GM19099 (cell line): ENCODE data around the gene EIF2AK3.

ENCODE experiments used
- POLR2A ChIP-seq: IDR thresholded peaks from 3 replicates; pipeline ENCODE4 v1.6.1; 2011; ENCODE audit warnings: low read depth; ENCODE audit not compliant: insufficient read length; ENCODE audit errors: extremely low read depth

The EIF2AK3 gene

DNA sequence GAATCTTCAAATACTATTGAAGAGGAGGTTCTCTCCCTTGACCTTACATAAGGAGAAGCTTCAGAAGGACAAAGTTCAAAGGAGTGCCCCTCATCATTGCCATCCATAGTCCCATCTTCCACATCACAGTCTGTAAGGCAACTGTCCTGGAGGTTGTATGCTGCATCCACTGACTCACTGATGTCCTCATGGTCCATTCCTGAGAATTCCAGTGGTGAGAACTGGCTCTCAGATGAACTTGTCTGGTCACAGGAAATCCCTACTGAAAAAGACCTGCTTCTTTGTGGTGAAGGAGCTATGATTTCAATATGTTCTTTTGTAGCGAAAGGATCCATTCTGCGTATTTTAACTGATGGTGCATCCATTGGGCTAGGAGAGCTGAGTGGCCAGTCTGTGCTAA lies 52.2 kb downstream of the EIF2AK3 start:
- no peak for TF ChIP-seq POLR2A

DNA sequence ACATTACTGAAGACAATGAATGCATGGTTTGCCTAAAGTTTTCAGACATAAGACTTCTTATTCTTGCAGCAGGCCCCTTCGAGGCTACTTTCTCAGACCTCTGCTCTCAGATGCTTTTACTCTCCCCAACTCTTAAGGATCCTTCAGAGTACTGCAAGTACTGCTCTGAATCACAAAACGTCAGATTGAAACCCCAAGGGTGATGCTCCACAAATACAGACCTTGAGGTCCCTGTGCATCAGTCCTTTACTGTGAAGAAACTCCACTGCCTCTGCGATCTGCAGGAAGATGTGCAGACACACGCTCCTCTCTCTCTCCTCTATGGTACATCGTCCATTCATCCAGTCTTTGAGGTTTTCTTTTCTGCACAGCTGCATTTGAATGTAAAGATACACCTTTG lies 52.8 kb downstream of the EIF2AK3 start:
- no peak for TF ChIP-seq POLR2A

DNA sequence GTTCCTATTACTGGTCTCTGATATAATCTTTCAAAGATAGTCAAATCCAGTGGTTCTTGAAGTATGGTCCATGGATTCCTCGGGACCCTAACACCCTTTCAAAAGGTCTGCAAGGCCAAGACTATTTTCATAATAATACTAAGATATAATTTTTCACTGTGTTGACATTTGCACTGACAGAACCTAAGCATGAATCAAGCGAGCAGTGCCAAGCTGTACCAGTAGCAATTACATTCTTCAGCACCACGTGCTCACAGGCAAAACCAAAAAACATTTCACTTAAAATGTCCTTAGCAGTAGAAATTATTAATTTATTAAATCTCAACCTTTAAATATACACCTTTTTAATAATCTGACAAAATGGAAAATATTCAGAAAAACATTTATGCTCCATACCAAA lies 59.1 kb downstream of the EIF2AK3 start:
- TF ChIP-seq POLR2A = no peak

DNA sequence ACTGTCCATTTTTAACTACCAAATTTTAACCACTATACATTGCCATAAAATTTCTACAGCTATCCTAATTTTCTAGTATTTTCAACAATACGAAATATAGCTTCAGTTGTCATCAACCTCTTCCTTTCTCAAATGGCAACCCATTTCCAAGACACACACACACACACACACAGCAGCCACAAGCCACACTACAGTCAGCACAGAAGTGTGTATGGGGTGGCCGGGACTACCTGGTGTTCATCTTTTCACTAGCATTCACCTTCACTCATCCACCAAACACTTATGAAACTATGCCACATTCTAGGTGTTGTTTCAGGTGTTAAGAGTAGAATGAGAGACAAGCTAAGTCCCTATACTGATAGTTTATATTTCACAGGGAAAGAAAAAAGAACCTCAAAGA lies 62.9 kb downstream of the EIF2AK3 start:
- TF ChIP-seq POLR2A = no peak

DNA sequence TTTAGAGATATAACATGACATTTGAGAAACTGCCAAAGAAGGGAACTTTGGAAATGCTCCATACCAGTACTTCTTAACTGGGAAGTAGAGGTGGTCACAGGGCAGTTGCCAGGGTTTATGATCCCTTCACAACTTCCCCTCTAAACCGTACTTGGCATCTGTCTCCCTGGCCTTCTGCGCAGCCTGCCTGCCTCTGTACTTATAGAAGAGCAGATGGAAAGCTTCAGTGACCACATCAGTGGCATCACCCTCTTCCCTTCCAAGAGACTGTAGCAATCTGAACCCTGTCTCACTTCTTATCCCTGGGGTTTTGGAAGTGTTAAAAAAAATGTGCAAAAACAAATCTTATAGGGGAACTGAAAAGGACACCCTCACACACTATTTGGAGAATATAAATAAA lies 64.1 kb downstream of the EIF2AK3 start:
- TF ChIP-seq POLR2A = no peak

DNA sequence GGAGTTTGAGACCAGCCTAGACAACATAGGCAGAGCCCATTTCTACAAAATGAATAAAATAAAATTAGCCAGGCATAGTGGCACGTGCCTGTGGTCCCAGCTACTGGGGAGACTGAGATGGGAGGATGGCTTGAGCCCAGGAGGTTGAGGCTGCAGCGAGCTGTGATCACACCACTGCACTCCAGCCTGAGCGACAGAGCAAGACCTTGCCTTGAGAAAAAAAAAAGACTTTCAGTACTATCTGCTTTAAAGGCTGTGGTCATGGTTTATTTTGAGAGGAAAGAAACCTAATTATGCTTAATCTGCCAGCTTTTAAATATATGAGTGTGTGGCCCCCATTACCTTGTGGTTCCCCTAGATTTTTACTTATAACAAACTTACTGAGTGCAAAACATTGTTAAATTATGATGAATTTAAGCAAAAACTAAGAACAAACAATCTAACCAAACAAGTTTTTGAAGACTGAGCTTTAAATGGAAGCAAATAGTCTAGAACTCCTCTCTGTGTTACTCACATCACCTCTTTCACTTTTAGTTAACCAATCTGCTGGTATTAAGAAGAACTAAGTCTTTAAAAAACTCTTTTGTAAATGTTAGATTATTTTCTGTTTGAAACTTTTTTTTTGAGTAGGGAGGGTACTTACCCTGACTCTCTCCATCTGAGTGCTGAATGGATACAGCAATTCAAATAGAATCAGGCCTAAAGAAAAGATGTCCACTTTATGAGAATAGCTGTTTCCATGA lies 65.4 kb downstream of the EIF2AK3 start:
- no peak for TF ChIP-seq POLR2A

DNA sequence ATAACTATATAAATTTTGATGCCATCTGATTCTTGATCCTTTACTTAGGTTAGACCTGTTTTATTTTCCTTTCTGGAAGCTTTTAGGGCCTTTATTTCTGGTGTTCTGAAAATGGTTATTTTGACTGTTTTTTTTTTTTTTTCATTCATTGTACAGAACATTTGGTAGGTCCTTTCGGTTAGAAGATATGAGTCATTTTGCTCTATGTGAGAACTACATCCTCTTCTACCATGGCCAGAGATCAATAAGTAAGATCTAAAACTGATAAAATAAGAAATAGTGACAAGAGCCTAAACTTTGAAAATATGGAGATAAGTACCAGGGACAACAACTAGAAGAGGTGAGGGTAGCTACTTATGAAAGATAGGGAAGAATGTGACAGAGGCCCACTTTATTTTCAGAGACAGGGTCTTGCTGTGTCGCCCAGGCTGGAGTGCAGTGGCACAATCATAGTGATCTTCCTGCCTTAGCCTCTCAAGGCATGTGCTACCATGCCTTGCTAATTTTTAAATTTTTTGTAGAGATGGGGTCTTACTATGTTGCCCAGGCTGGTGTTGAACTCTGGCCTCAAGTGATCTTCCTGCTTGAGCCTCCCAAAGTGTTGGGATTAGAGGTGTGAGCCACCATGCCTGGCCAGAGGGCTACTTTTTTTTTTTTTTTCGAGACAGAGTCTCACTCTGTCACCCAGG lies 66.5 kb downstream of the EIF2AK3 start:
- TF ChIP-seq POLR2A = no peak

DNA sequence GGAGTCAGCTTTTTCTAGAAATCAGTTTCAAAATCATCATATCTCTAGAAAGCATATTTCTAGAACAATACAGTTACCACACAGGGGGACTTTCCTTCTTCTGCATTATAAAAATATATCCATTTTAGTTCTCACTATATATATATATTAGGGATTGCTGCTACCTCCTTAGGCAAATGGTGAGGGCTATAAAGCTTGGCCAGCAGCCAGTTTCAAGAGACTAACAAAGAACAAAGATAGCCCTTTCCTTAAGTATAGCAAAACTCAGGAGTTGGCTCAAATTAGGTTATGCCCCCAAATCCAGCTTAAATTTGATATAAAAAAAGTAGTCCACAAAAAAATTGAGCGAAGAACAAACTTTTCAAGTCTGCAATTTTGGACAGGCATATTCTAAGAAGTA lies 70.0 kb downstream of the EIF2AK3 start:
- no peak for TF ChIP-seq POLR2A

DNA sequence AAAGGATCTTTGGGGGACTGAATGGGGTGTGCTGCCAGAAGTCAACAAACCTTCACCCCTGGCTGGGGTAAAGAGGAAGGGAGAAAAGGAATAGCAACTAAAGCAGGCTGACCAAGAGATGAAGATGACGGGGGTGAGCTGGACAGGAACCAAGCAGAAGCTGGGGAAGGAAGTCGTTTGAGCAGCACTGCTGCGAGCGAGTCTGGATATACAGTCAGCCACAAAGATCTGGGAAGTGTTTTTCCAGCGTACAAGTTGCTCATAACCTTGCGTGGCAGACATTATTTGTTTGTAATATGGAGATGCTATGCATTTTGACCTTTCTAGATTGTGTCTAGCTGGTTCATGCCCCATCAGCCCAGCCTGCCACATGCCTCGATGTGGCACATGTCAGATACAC lies 71.2 kb downstream of the EIF2AK3 start:
- no peak for TF ChIP-seq POLR2A

DNA sequence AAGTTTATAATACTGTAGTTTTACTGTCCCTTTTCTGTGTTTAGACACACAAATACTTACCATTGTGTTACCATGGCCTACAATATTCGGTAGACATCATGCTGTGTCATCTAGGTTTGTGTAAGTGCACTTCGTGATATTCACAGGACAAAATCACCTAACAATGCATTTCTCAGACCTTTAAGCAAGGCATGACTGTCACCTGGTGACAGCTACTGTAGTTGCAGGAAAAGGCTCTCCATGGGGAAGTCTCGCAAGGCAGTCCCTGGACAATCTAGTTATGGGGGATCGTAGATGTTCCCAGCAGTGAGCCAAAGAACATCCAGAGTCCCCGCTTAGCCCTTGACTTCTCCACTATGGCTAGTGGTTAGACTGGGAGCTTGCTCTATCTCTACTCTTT lies 73.1 kb downstream of the EIF2AK3 start:
- no peak for TF ChIP-seq POLR2A

DNA sequence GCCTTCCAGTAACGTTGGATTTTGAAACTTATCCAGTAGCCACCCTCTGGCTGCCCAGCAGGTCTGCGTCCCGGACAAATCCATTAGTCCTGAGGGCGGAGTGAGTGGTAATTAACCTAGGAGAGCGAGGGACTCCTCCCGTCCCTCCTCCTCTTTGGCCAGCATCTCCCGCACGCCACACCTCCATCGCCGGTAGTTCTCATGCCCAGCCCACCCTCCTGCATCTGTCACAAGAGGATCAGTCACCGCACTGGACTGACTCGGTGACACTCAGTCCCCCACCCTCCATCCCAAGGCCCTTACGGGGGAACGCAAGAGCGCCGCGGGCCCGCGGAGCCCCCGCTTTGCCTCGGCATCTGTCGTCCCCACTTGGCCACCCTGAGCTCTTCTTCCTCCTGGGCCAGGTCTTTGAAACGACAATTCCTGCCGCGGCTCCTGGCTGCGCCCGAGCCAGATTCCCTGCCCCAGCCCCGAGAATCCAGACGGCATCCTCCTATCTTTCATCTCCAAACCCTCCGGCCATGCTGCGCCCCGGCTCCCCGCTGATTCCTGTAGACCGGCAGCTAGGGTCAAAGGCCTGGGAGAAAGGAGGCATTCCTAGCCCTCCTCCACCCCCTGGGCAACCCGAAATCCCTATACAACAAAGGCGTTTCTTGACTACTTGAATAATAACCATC lies 77.5 kb downstream of the EIF2AK3 start:
- TF ChIP-seq POLR2A = no peak

DNA sequence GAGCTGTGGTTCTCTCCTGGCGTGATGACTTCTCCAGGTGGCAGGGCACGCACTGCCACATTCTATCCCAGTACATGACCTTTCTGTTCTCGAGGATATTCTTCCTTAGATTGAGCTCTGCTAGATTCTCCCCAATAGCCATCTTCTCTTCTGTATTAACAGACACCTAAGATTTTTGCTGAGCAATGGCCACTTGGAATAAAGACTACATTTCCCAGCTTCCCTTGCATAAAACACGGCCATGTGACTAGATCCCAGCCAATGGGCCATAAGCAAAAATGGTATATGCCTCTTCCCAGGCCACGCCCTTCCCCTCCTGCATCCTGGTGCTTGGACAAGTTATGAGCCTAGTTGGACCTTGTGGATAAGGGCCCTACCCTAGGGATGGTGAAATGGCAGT lies 82.1 kb downstream of the EIF2AK3 start:
- no peak for TF ChIP-seq POLR2A

DNA sequence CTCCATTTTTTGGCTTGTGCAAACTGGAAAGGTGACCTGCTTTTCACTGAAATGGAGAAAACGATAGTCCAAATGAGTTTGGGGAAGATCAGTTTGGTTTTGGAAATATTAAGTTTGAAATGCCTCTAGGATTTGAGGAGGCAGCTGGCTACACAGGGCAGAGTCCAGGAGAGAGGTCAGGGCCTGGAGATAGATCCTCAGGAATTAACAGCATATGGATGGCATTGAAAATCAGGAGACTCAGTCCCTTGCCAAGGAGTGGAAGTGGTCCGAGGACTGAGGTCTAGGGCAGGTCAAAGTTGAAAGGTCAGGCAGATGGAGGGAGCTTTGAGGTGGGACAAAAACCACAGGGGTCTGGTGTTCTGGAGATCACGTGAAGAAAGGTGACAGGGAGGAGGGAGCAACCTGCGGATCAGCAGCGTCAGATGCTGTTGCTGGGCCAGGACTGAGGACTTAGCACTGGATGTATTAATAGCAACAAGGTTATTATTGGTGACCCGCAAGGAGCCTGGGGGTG lies 83.7 kb downstream of the EIF2AK3 start:
- no peak for TF ChIP-seq POLR2A

DNA sequence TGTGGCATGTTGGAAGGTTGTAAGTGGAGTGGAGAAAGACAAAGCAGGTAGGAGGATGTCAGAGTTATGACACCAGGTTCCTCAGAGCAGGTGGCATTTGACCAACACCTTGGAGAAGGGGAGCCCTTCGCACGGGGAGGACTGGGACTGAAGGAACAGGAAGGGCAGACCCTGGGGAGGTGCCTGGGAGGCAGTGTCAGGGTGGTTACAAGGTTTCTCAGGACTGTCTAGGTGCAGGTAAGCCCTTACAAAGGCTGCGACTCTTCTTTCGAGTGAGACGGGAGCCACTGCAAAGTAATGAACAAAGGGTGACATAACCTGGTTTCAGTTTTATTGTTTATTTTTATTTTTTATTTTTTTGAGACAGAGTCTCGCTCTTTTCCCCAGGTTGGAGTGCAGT lies 84.6 kb downstream of the EIF2AK3 start:
- no peak for TF ChIP-seq POLR2A

DNA sequence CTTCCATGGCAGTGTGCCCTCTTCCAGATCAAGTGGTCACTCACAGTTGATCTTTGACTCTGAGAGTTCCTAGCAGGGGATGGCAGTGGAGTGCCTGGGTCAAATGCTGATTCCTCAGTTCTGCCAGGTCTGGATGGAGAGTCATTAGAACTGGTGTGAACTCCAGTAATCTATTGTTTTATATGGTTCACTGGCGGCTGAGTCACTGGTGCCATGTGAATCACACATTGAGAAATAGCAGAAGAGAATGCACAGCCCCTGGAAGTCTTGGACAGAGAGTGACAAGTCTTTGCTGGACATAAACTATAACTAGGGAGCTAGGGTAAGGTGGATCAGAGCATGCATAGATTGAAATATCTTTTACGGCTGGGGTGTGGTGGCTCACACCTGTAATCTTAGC lies 86.9 kb downstream of the EIF2AK3 start:
- TF ChIP-seq POLR2A = no peak
